Astrocyte of the hippocampus (primary cell): ENCODE data around the gene NPHS1.
A peak's percentile ranks its signal among the peaks of the same experiment; 100 is the strongest.
"Not testable (repeated sequence)": the region's sequence is repeated elsewhere in the genome, so short reads cannot be mapped to it uniquely, and the experiment has no call there.

Experiments used
- DNase-seq: peaks from one replicate; pipeline ENCODE4 v3.0.0; 2011; ENCODE audit warnings: low read depth, low spot score

Gene NPHS1

GRCh38 chr19:35848486-35848885 is 3.8 kb downstream of the NPHS1 start:
- no peak for DNase-seq

GRCh38 chr19:35847911-35848310 is 4.4 kb downstream of the NPHS1 start:
- no peak for DNase-seq

GRCh38 chr19:35846038-35846668 is 6.2 kb downstream of the NPHS1 start:
- DNase-seq, result no peak

- DNase-seq, result no peak
Observed at GRCh38 chr19:35845215-35846037, 6.9 kb downstream of the NPHS1 start.

- DNase-seq, result no peak
Observed at GRCh38 chr19:35844482-35845214, 7.7 kb downstream of the NPHS1 start.

GRCh38 chr19:35843676-35844481 is 8.4 kb downstream of the NPHS1 start:
- no peak for DNase-seq

- no peak for DNase-seq
Observed at GRCh38 chr19:35842666-35843272, 9.5 kb downstream of the NPHS1 start.

- DNase-seq, result no peak
Observed at GRCh38 chr19:35841961-35842595, 10.2 kb downstream of the NPHS1 start.

GRCh38 chr19:35836096-35836495 is 16.2 kb downstream of the NPHS1 start:
- DNase-seq, result not testable (repeated sequence)

GRCh38 chr19:35833972-35834371 is 18.3 kb downstream of the NPHS1 start:
- DNase-seq, result no peak

- DNase-seq, result no peak
Observed at GRCh38 chr19:35832054-35832453, 20.2 kb downstream of the NPHS1 start.

- no peak for DNase-seq
Observed at GRCh38 chr19:35830986-35831385, 21.3 kb downstream of the NPHS1 start.

- peak; percentile 87 for DNase-seq
Observed at GRCh38 chr19:35828692-35829301, 23.5 kb downstream of the NPHS1 start.

GRCh38 chr19:35824150-35824549 is 28.2 kb downstream of the NPHS1 start:
- DNase-seq, result no peak

GRCh38 chr19:35822579-35822978 is 29.7 kb downstream of the NPHS1 start:
- DNase-seq, result no peak

- no peak for DNase-seq
Observed at GRCh38 chr19:35818445-35818844, 33.9 kb downstream of the NPHS1 start.

- DNase-seq, result no peak
Observed at GRCh38 chr19:35816846-35817245, 35.5 kb downstream of the NPHS1 start.

GRCh38 chr19:35816262-35816661 is 36.0 kb downstream of the NPHS1 start:
- DNase-seq, result no peak

GRCh38 chr19:35813043-35813890 is 39.0 kb downstream of the NPHS1 start:
- DNase-seq, result no peak
